Measurements from ENCODE around the gene PGLYRP2. TPM values are rescaled to one million over a fixed set of nuclear protein-coding genes. Genes with fewer than 3 reads are reported as not detected.

The PGLYRP2 gene
- total and polyA plus RNA-seq, 3 experiments from 2014 or later, result 0.13 to 0.49 TPM; not detected in 1

DNA sequence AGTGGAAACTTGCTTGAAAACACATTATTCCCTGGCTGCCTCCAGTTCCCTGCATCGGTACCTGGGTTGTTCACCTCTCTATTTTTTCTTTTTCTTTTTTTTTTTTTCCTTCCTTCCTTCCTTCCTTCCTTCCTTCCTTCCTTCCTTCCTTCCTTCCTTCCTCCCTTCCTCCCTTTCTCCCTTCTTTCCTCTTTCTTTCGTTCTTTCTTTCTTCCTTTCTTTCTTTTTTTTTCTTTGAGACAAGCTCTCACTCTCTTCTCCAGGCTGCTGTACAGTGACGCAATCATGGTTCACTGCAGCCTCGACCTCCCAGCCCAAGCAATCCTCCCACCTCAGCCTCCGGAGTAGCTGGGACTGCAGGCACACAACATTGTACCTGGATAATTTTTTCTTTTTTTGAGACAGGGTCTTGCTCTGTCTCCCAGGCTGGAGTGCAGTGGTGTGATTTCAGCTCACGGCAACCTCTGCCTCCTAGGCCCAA is 11.5 kb downstream of the PGLYRP2 start:
- Mint-ChIP-seq H3K9me3 (no peaks in the 10 kb centered on the region), H3K4me1 (peaks cover 48 to 67% (median 58%) of the 10 kb centered on the region in 3 donors), H3K4me3 (peak overlapping the region in 5 of 7 donors; percentile 18 to 77 (median 61)), H3K27me3 (peaks cover 0 to 3% of the 10 kb centered on the region in 2 donors), H3K36me3 (peaks cover 0 to 14% (median 0%) of the 10 kb centered on the region in 3 donors), H3K27ac (peak overlapping the region; percentile 82 to 98 (median 90))
- no peak for DNase-seq
- no peaks in the 10 kb centered on the region for H3K27me3 ChIP-seq (ENCODE audit: insufficient read depth, low read length, poor library complexity, severe bottlenecking)
- no peaks in the 10 kb centered on the region for H3K9me3 ChIP-seq (ENCODE audit: low read length)
- ChIA-PET POLR2A (interaction anchor here (0.6 to 3.4 kb wide), 5 partner anchors 16 to 89 kb away, joined by 3 to 13 read pairs (median 4); partner anchors contain the start of gene AKAP8), CTCF (interaction anchor here (1.1 to 2.5 kb wide), 6 partner anchors 11 to 87 kb away, joined by 3 to 22 read pairs (median 6); partner anchors contain the start of gene PGLYRP2)
- no peak overlapping the region for H3K27ac ChIP-seq (ENCODE audit: low read depth, low read length)
- H3K4me1 ChIP-seq (ENCODE audit: insufficient read depth, low read length), result peaks cover 53% of the 10 kb centered on the region
- H3K36me3 ChIP-seq (ENCODE audit: insufficient read depth, low read length), result no peaks in the 10 kb centered on the region
- H3K4me3 ChIP-seq (ENCODE audit: low read length), result no peak overlapping the region

DNA sequence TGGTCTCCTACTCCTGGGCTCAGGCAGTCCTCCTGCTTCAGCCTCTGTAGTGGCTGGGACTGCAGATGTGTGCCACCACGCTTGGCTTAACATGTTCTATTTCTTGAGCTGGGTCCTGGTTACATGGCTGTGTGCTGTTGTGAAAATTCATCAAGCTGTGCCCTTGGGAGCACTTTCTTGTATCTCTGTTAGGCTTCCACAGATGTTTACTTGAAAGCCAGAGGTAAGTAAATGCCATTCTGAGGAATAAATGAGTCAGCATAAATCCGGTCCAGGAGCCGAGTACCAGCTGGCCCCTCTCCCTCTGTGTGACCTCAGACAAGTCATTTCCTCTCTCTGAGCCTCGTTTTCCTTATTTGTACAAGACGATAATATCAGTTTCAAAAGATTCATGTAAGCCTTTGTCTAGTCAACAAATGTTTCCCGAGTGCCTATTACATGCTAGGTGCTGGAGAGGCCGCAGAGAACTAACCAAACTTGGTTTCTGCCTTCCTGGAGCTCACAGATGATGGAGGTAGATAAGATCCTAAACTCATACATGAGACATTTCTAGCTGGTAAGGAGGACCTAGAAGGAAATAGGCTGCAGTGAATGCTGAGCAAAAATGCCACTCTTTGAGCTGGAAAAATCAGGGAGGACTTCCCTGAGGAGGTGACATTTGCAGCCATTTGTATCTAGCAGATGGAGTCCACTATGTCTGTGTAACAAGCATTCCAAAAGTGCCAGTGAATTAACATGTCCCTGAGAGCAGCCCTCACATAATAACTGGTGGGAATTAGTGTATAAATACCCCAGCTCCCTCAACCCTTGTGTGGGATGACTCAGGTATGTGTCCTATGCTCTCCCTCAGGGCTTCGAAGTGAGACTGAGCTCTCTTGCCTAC is 12.2 kb downstream of the PGLYRP2 start:
- peak overlapping the region; percentile 82 to 98 (median 90) for H3K27ac Mint-ChIP-seq
- H3K4me1 ChIP-seq (ENCODE audit: insufficient read depth, low read length), result peaks cover 60% of the 10 kb centered on the region
- peak overlapping the region; percentile 58 to 89 (median 76) for H3K4me3 Mint-ChIP-seq
- no peaks in the 10 kb centered on the region for H3K36me3 ChIP-seq (ENCODE audit: insufficient read depth, low read length)
- ChIA-PET POLR2A (interaction anchor here (0.6 to 3.4 kb wide), 5 partner anchors 15 to 89 kb away, joined by 3 to 13 read pairs (median 4); partner anchors contain the start of gene AKAP8), CTCF (interaction anchor here (1.1 to 2.5 kb wide), 8 partner anchors 11 to 88 kb away, joined by 3 to 22 read pairs (median 5); partner anchors contain the start of gene PGLYRP2)
- peaks cover 0 to 18% (median 0%) of the 10 kb centered on the region in 3 donors for H3K36me3 Mint-ChIP-seq
- DNase-seq, result peak; percentile 22 to 72 (median 38)
- peaks cover 0 to 3% of the 10 kb centered on the region in 2 donors for H3K27me3 Mint-ChIP-seq
- H3K9me3 ChIP-seq (ENCODE audit: low read length), result no peaks in the 10 kb centered on the region
- no peaks in the 10 kb centered on the region for H3K27me3 ChIP-seq (ENCODE audit: insufficient read depth, low read length, poor library complexity, severe bottlenecking)
- peaks cover 52 to 72% (median 65%) of the 10 kb centered on the region in 3 donors for H3K4me1 Mint-ChIP-seq
- no peak overlapping the region for H3K4me3 ChIP-seq (ENCODE audit: low read length)
- H3K9me3 Mint-ChIP-seq, result no peaks in the 10 kb centered on the region
- H3K27ac ChIP-seq (ENCODE audit: low read depth, low read length), result no peak overlapping the region

DNA sequence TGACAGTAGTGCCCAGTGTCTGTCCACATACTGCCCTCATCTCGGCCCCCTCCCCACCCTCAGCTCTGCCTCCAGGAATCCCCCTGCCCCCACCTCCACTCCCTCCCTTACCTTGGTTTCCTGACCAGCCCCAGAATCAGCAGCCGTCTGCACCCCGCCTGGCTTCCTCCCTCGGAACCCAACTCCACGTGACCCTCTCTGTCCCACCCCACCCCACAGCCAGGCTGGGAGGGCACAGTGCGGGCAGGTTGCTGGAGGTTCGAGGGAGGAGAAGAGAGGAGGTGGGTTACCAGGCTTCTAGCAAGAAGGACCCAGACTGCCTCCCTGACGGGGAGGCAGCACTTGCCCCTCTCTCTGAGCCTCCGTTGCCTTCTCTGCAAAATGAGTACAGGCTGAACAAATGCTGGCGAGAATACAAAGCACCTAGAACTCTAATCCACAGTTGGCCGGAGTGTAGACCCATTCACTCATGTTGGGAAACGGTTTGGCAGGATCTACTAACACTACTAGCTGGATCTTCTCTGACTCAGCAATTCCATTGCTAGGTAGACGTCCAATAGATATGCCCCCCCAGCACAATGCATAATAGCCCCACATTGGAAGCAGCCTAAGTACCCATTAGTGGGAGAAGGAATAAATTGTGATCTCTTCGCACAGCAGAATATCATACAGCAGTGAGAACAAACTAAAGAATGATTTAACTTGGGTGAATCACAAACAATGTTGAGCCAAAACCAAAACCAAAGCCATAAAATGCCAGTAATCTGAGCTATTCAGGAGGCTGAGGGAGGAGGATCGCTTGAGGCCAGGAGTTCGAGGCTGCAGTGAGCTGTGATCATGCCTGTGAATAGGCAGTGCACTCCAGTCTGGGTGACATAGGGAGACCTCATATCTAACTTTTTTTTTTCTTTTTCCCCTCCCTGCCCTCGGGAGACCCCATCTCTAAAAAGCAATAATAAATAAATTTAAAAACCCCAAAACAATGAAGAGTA is 14.6 kb downstream of the PGLYRP2 start, which contains the start of gene RASAL3:
RASAL3 (minus strand) TSS at position 151 of the 992 bp plus-strand sequence. CDS start 186 bp downstream, outside the sequence.
- Mint-ChIP-seq H3K27me3 (peaks cover 0 to 3% of the 10 kb centered on the region in 2 donors), H3K36me3 (peaks cover 0 to 38% (median 2%) of the 10 kb centered on the region in 3 donors), H3K9me3 (no peaks in the 10 kb centered on the region), H3K27ac (peak within 1 kb of the TSS; percentile 91 to 99 (median 97)), H3K4me1 (peaks cover 60 to 80% (median 75%) of the 10 kb centered on the region in 3 donors), H3K4me3 (peak within 1 kb of the TSS; percentile 92 to 99 (median 97))
- ChIA-PET CTCF (interaction anchor here (2.6 to 5.4 kb wide), 4 partner anchors 12 to 91 kb away, joined by 15 to 35 read pairs (median 20); partner anchors contain the start of gene AKAP8L), POLR2A (interaction anchor here (0.7 to 3.4 kb wide), 12 partner anchors 9 to 91 kb away, joined by 3 to 18 read pairs (median 6); partner anchors contain the start of genes AKAP8, AKAP8L and WIZ)
- peak; percentile 51 to 75 (median 60) for DNase-seq
- Histone ChIP-seq H3K4me1 (ENCODE audit: insufficient read depth, low read length) (peaks cover 79% of the 10 kb centered on the region), H3K9me3 (ENCODE audit: low read length) (no peaks in the 10 kb centered on the region), H3K4me3 (ENCODE audit: low read length) (peak within 1 kb of the TSS; percentile 98), H3K27me3 (ENCODE audit: insufficient read depth, low read length, poor library complexity, severe bottlenecking) (no peaks in the 10 kb centered on the region), H3K36me3 (ENCODE audit: insufficient read depth, low read length) (peaks cover 23% of the 10 kb centered on the region), H3K27ac (ENCODE audit: low read depth, low read length) (peak within 1 kb of the TSS; percentile 80)

DNA sequence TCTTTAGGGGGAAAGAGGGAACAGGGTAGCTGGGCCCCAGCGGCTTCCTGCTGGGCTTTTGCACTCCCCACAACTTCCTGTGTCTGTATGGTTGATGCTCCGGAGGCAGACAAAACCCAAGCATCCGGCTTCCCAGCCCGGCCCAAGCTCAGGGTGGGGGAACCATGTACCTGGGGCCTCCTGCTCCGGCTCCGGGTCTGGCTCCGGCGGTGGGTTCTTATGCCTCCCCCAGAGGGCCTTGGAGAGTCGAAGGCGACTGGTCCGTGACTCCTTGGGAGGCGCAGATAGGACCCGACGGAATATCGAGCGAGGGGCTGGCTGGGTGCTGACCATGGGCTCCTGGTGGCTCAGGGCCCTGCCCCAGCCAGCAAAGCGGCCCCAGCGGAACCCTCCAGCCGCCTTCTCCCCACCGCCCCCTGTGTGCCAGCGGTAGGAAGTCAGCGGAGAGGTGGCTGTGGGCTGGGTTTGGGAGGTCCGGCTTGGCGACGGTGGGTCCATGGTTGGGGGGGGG is 15.4 kb downstream of the PGLYRP2 start:
- Mint-ChIP-seq H3K9me3 (no peaks in the 10 kb centered on the region), H3K27me3 (peaks cover 0 to under 1% of the 10 kb centered on the region in 2 donors), H3K36me3 (peaks cover 0 to 44% (median 2%) of the 10 kb centered on the region in 3 donors), H3K27ac (peak overlapping the region; percentile 91 to 99 (median 97)), H3K4me3 (peak overlapping the region; percentile 92 to 99 (median 97)), H3K4me1 (peaks cover 55 to 74% (median 71%) of the 10 kb centered on the region in 3 donors)
- POLR2A ChIA-PET, result interaction anchor here (0.6 to 3.1 kb wide), 11 partner anchors 9 to 92 kb away, joined by 3 to 18 read pairs (median 7); partner anchors contain the start of genes AKAP8, AKAP8L and WIZ
- peak; percentile 66 to 86 (median 80) for DNase-seq
- peaks cover 26% of the 10 kb centered on the region for H3K36me3 ChIP-seq (ENCODE audit: insufficient read depth, low read length)
- peak overlapping the region; percentile 80 for H3K27ac ChIP-seq (ENCODE audit: low read depth, low read length)
- H3K27me3 ChIP-seq (ENCODE audit: insufficient read depth, low read length, poor library complexity, severe bottlenecking), result no peaks in the 10 kb centered on the region
- no peaks in the 10 kb centered on the region for H3K9me3 ChIP-seq (ENCODE audit: low read length)
- CTCF ChIA-PET, result interaction anchor here (0.8 to 5.4 kb wide), 6 partner anchors 12 to 92 kb away, joined by 3 to 35 read pairs (median 16); partner anchors contain the start of gene AKAP8L
- peak overlapping the region; percentile 98 for H3K4me3 ChIP-seq (ENCODE audit: low read length)
- peaks cover 74% of the 10 kb centered on the region for H3K4me1 ChIP-seq (ENCODE audit: insufficient read depth, low read length)

DNA sequence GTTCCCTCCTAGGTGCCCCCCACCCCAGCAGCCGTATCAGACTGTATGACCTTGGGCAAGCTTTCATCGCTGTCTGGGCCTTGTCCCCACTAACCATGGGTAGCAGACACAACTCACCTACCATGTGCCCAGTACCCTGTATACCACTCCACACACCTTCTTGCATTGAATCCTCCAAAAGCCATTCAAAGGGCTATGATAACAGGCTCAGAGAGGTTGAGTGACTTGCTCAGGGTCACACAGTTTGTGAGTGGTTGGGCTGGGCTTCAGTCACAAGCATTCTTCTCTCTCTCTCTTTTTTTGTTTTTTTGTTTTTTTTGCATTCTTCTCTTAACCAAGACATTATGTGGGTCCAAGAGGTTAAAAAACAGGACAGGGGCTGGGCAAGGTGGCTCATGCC is 17.6 kb downstream of the PGLYRP2 start:
- peaks cover 0 to 56% (median 4%) of the 10 kb centered on the region in 3 donors for H3K36me3 Mint-ChIP-seq
- no peak for DNase-seq
- Histone ChIP-seq H3K4me1 (ENCODE audit: insufficient read depth, low read length) (peaks cover 53% of the 10 kb centered on the region), H3K9me3 (ENCODE audit: low read length) (no peaks in the 10 kb centered on the region), H3K36me3 (ENCODE audit: insufficient read depth, low read length) (peaks cover 35% of the 10 kb centered on the region), H3K27me3 (ENCODE audit: insufficient read depth, low read length, poor library complexity, severe bottlenecking) (no peaks in the 10 kb centered on the region), H3K4me3 (ENCODE audit: low read length) (no peak overlapping the region), H3K27ac (ENCODE audit: low read depth, low read length) (peak overlapping the region; percentile 13)
- CTCF ChIA-PET, result interaction anchor here (3.7 to 5.4 kb wide), 2 partner anchors 9 to 94 kb away, joined by 23 to 35 read pairs; no protein-coding TSS in a partner anchor
- H3K4me3 Mint-ChIP-seq, result peak overlapping the region; percentile 71 to 99 (median 97)
- H3K27ac Mint-ChIP-seq, result peak overlapping the region; percentile 52 to 99 (median 90)
- peaks cover 37 to 51% (median 49%) of the 10 kb centered on the region in 3 donors for H3K4me1 Mint-ChIP-seq
- no peaks in the 10 kb centered on the region for H3K9me3 Mint-ChIP-seq
- no peaks in the 10 kb centered on the region for H3K27me3 Mint-ChIP-seq
- POLR2A ChIA-PET, result interaction anchor here (1.0 to 1.5 kb wide), 3 partner anchors 10 to 82 kb away, joined by 3 to 4 read pairs (median 3); partner anchors contain the start of genes AKAP8 and AKAP8L

DNA sequence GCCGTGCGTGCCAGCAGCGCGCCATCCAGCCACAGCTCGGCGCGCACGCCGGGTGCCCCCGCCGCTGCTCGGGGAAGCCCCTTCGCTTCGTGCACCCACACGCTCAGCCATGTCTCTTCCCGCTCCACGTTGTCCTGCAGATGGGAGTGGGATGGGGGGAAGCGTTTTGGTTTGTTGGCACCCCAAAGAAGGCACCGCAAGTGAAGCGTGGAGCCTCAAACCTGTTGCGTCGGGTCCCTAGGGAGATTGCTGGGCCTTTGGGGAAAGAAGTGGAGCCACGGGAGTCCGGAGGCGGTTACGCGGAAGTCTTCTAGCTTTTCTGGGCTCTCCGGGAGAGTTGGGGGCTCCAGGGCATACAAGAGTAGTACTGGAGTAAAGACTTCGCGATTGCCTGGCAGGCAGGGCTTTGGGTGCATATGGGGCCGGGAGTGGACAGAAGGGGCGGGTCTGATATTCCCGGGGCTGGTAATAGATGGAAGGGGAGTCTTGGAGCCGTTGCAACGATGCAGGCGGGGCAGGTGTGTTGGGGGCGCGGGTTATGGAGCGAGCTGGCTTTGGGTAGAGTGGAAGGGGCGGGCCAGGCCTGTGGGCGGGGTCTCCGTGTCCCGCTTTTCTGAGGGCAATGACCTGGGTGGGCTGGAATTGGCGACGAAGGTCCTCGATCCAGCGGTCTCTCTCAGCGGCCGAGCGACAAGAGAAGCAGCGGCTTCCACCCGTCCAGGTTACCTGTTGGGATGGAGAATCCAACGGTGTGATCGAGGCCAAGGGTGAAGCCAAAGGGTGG is 21.4 kb downstream of the PGLYRP2 start:
- no peak overlapping the region for H3K27ac ChIP-seq (ENCODE audit: low read depth, low read length)
- no peak overlapping the region for H3K4me3 Mint-ChIP-seq
- DNase-seq, result no peak
- H3K4me1 ChIP-seq (ENCODE audit: insufficient read depth, low read length), result peaks cover 35% of the 10 kb centered on the region
- no peaks in the 10 kb centered on the region for H3K9me3 Mint-ChIP-seq
- H3K27me3 ChIP-seq (ENCODE audit: insufficient read depth, low read length, poor library complexity, severe bottlenecking), result no peaks in the 10 kb centered on the region
- H3K9me3 ChIP-seq (ENCODE audit: low read length), result no peaks in the 10 kb centered on the region
- H3K27ac Mint-ChIP-seq, result peak overlapping the region in 3 of 8 donors; percentile 17 to 92 (median 86)
- no peak overlapping the region for H3K4me3 ChIP-seq (ENCODE audit: low read length)
- H3K4me1 Mint-ChIP-seq, result peaks cover 27 to 48% (median 39%) of the 10 kb centered on the region in 3 donors
- ChIA-PET POLR2A (no interaction called here), CTCF (interaction anchor here (1.1 to 1.2 kb wide), 2 partner anchors 8 to 38 kb away, joined by 3 read pairs; no protein-coding TSS in a partner anchor)
- peaks cover 13 to 76% (median 15%) of the 10 kb centered on the region in 3 donors for H3K36me3 Mint-ChIP-seq
- H3K36me3 ChIP-seq (ENCODE audit: insufficient read depth, low read length), result peaks cover 52% of the 10 kb centered on the region
- H3K27me3 Mint-ChIP-seq, result no peaks in the 10 kb centered on the region
